Measurements from ENCODE around the gene GH1. TPM values are rescaled to one million over a fixed set of nuclear protein-coding genes. Genes with fewer than 3 reads are reported as not detected.
A peak's percentile ranks its signal among the peaks of the same experiment; 100 is the strongest.
"Not testable (repeated sequence)": the region's sequence is repeated elsewhere in the genome, so short reads cannot be mapped to it uniquely, and the experiment has no call there.

GH1 gene
- total RNA-seq, 1 experiment from 2014 or later = not detected

DNA sequence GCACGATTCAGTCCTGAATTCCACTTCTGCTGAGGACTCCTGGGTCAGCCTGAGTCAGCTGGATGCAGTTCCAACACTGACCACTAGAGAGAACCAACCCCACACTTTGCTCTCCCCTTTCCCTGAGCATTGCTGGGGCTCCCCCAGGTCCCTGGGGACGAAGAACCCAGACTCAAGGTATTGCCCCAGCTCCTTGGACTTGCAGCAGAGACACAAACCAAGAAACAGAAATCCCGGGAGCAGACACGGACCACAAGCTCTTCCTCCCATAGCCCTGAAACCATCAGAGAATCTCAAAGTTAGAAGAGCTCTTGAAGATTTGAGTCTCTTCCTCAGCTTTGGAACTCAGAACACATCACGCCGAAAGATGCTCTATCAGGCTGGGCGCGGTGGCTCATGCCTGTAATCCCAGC, 678 bp upstream of the GH1 start:
- Mint-ChIP-seq H3K9me3 (ENCODE audit: unreplicated experiment) (no peaks in the 10 kb centered on the region), H3K27ac (ENCODE audit: low read depth, unreplicated experiment) (no peak overlapping the region), H3K4me1 (ENCODE audit: insufficient read depth, unreplicated experiment) (peaks cover 5% of the 10 kb centered on the region), H3K4me3 (ENCODE audit: unreplicated experiment) (no peak overlapping the region), H3K27me3 (ENCODE audit: insufficient read depth, unreplicated experiment) (peaks cover 13% of the 10 kb centered on the region), H3K36me3 (ENCODE audit: insufficient read depth, unreplicated experiment) (no peaks in the 10 kb centered on the region)
- BruUV-seq (replicated peaks) = no TSS peak
- POLR2A ChIA-PET = interaction anchor here (0.6 kb wide), 1 partner anchor 112 kb away, joined by 4 read pairs; no protein-coding TSS in a partner anchor
- DNase-seq (ENCODE audit: unreplicated experiment) = peak; percentile 64
- intact Hi-C loops (cut with micrococcal nuclease) = loop anchor here (1.0 to 10.0 kb wide), 4 partner anchors 71 to 365 kb away; no protein-coding TSS in a partner anchor
- CTCF ChIA-PET = interaction anchor here (0.5 to 5.0 kb wide), 42 partner anchors 9 to 363 kb away, joined by 3 to 63 read pairs (median 4); partner anchors contain the start of genes CD79B, CSHL1 and ICAM2
- TF ChIP-seq, protein P1, sequence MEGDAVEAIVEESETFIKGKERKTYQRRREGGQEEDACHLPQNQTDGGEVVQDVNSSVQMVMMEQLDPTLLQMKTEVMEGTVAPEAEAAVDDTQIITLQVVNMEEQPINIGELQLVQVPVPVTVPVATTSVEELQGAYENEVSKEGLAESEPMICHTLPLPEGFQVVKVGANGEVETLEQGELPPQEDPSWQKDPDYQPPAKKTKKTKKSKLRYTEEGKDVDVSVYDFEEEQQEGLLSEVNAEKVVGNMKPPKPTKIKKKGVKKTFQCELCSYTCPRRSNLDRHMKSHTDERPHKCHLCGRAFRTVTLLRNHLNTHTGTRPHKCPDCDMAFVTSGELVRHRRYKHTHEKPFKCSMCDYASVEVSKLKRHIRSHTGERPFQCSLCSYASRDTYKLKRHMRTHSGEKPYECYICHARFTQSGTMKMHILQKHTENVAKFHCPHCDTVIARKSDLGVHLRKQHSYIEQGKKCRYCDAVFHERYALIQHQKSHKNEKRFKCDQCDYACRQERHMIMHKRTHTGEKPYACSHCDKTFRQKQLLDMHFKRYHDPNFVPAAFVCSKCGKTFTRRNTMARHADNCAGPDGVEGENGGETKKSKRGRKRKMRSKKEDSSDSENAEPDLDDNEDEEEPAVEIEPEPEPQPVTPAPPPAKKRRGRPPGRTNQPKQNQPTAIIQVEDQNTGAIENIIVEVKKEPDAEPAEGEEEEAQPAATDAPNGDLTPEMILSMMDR (IDR thresholded peaks at IDR 0.05; ENCODE audit: unreplicated experiment) = peak; percentile 90

DNA sequence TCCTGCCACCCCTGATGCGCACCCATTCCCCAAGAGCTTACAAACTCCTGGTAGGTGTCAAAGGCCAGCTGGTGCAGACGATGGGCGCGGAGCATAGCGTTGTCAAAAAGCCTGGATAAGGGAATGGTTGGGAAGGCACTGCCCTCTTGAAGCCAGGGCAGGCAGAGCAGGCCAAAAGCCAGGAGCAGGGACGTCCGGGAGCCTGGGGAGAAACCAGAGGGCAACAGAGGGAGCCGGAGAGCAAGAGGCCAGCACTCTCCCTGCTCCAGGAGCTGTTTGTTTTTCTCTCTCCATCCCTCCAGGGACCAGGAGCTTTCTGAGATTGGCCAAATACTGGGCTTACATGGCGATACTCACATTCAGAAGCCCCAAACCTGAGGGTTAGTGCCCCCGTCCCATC, 334 bp downstream of the GH1 start:
- no peak overlapping the region for H3K4me3 Mint-ChIP-seq (ENCODE audit: unreplicated experiment)
- H3K9me3 Mint-ChIP-seq (ENCODE audit: unreplicated experiment) = no peaks in the 10 kb centered on the region
- peaks cover 13% of the 10 kb centered on the region for H3K27me3 Mint-ChIP-seq (ENCODE audit: insufficient read depth, unreplicated experiment)
- POLR2A ChIA-PET = interaction anchor here (0.6 kb wide), 1 partner anchor 195 kb away, joined by 3 read pairs; no protein-coding TSS in a partner anchor
- CTCF ChIA-PET = interaction anchor here (0.7 to 5.0 kb wide), 17 partner anchors 10 to 502 kb away, joined by 3 to 63 read pairs (median 6); partner anchors contain the start of gene CD79B
- H3K27ac Mint-ChIP-seq (ENCODE audit: low read depth, unreplicated experiment) = no peak overlapping the region
- no TSS peak for BruUV-seq (replicated peaks)
- no peaks in the 10 kb centered on the region for H3K36me3 Mint-ChIP-seq (ENCODE audit: insufficient read depth, unreplicated experiment)
- intact Hi-C loops (cut with micrococcal nuclease) = loop anchor here (2.0 to 10.0 kb wide), 3 partner anchors 72 to 366 kb away; no protein-coding TSS in a partner anchor
- no peak for DNase-seq (ENCODE audit: unreplicated experiment)
- peaks cover 5% of the 10 kb centered on the region for H3K4me1 Mint-ChIP-seq (ENCODE audit: insufficient read depth, unreplicated experiment)
- TF ChIP-seq, protein P1 (IDR thresholded peaks at IDR 0.05; ENCODE audit: unreplicated experiment) = no peak

DNA sequence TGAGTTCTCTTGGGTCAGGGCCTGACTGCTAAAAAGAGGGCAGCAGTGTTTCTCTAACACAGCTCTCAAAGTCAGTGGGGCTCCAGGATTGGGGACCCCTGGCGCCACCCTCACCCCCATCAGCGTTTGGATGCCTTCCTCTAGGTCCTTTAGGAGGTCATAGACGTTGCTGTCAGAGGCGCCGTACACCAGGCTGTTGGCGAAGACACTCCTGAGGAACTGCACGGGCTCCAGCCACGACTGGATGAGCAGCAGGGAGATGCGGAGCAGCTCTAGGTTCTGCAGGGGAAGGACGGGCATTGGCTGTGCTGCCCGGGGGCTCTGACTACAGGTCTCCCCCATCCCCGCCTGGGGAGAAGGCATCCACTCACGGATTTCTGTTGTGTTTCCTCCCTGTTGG, 993 bp downstream of the GH1 start:
- Mint-ChIP-seq H3K4me3 (ENCODE audit: unreplicated experiment) (no peak overlapping the region), H3K27ac (ENCODE audit: low read depth, unreplicated experiment) (no peak overlapping the region), H3K27me3 (ENCODE audit: insufficient read depth, unreplicated experiment) (peaks cover 13% of the 10 kb centered on the region), H3K4me1 (ENCODE audit: insufficient read depth, unreplicated experiment) (peaks cover 5% of the 10 kb centered on the region), H3K9me3 (ENCODE audit: unreplicated experiment) (no peaks in the 10 kb centered on the region), H3K36me3 (ENCODE audit: insufficient read depth, unreplicated experiment) (no peaks in the 10 kb centered on the region)
- POLR2A ChIA-PET = interaction anchor here (0.6 kb wide), 1 partner anchor 195 kb away, joined by 3 read pairs; no protein-coding TSS in a partner anchor
- BruUV-seq (replicated peaks) = no TSS peak
- intact Hi-C loops (cut with micrococcal nuclease) = loop anchor here (2.0 to 10.0 kb wide), 3 partner anchors 73 to 367 kb away; no protein-coding TSS in a partner anchor
- TF ChIP-seq, protein P1 (IDR thresholded peaks at IDR 0.05; ENCODE audit: unreplicated experiment) = no peak
- CTCF ChIA-PET = interaction anchor here (1.1 to 5.0 kb wide), 6 partner anchors 11 to 293 kb away, joined by 3 to 63 read pairs (median 26); no protein-coding TSS in a partner anchor
- no peak for DNase-seq (ENCODE audit: unreplicated experiment)

DNA sequence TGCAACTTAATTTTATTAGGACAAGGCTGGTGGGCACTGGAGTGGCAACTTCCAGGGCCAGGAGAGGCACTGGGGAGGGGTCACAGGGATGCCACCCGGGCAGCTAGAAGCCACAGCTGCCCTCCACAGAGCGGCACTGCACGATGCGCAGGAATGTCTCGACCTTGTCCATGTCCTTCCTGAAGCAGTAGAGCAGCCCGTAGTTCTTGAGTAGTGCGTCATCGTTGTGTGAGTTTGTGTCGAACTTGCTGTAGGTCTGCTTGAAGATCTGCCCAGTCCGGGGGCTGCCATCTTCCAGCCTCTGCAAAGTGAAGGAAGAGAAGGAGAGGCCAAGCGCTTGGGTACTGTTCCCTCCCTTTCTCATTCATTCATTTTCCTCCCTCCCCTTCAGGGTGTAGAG, 1.4 kb downstream of the GH1 start:
- H3K27ac Mint-ChIP-seq (ENCODE audit: low read depth, unreplicated experiment); H3K4me1 Mint-ChIP-seq (ENCODE audit: insufficient read depth, unreplicated experiment); H3K36me3 Mint-ChIP-seq (ENCODE audit: insufficient read depth, unreplicated experiment); BruUV-seq (replicated peaks); H3K4me3 Mint-ChIP-seq (ENCODE audit: unreplicated experiment); H3K9me3 Mint-ChIP-seq (ENCODE audit: unreplicated experiment); DNase-seq (ENCODE audit: unreplicated experiment); POLR2A ChIA-PET: not testable (repeated sequence)
- CTCF ChIA-PET = interaction anchor here (3.5 to 5.0 kb wide), 3 partner anchors 109 to 216 kb away, joined by 33 to 63 read pairs (median 40); no protein-coding TSS in a partner anchor
- peaks cover 13% of the 10 kb centered on the region for H3K27me3 Mint-ChIP-seq (ENCODE audit: insufficient read depth, unreplicated experiment)
- intact Hi-C loops (cut with micrococcal nuclease) = loop anchor here (10.0 kb wide), 1 partner anchor 368 kb away; no protein-coding TSS in a partner anchor

Measured in MCF 10A (cell line).